ENCODE measurements around the gene ENTHD1.

DNA sequence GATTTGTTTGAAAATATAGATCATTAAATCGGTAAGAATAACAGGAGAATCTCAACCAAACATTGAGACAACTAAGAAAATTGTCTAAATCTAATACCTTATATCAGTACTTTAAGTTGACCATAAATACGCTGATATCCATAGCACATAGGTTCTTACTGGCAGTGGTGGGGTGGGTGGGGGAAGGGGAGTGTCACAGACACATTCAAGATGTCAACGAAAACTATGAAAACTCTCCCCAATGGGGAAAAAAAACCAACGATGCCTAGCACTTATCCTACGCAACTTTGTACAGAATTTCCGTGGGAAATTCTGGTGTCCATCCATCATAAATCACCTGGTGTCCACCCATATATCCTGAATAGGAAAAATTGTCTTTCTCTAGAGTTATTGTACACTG lies 13.5 kb upstream of the ENTHD1 start:
- TF ChIP-seq, protein P1, sequence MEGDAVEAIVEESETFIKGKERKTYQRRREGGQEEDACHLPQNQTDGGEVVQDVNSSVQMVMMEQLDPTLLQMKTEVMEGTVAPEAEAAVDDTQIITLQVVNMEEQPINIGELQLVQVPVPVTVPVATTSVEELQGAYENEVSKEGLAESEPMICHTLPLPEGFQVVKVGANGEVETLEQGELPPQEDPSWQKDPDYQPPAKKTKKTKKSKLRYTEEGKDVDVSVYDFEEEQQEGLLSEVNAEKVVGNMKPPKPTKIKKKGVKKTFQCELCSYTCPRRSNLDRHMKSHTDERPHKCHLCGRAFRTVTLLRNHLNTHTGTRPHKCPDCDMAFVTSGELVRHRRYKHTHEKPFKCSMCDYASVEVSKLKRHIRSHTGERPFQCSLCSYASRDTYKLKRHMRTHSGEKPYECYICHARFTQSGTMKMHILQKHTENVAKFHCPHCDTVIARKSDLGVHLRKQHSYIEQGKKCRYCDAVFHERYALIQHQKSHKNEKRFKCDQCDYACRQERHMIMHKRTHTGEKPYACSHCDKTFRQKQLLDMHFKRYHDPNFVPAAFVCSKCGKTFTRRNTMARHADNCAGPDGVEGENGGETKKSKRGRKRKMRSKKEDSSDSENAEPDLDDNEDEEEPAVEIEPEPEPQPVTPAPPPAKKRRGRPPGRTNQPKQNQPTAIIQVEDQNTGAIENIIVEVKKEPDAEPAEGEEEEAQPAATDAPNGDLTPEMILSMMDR (IDR thresholded peaks at IDR 0.05) = no peak
- TF ChIP-seq EZH2phosphoT487 (IDR thresholded peaks at IDR 0.05) (no peak), EZH2 (IDR thresholded peaks at IDR 0.05) (no peak)

Data from neural progenitor cell (in vitro differentiated cells).